Ectodermal cell (in vitro differentiated cells): Measurements from ENCODE around the gene CTDSP2.
"Not testable (repeated sequence)": the region's sequence is repeated elsewhere in the genome, so short reads cannot be mapped to it uniquely, and the experiment has no call there.

ENCODE experiments used
- H3K27ac ChIP-seq: 2 replicates; pipeline ENCODE4 v1.7.0; 2013; ENCODE audit warnings: mild to moderate bottlenecking, low read depth, low read length; ENCODE audit not compliant: insufficient read depth, poor library complexity, severe bottlenecking
- H3K27me3 ChIP-seq: 2 replicates; pipeline ENCODE4 v1.7.0; 2013; ENCODE audit warnings: mild to moderate bottlenecking, low read length; ENCODE audit not compliant: insufficient read depth, control insufficient read depth, poor library complexity, severe bottlenecking
- H3K36me3 ChIP-seq: one replicate; pipeline ENCODE4 v1.7.0; 2013; ENCODE audit warnings: low read length; ENCODE audit not compliant: control insufficient read depth, insufficient read depth
- H3K4me1 ChIP-seq: one replicate; pipeline ENCODE4 v1.7.0; 2013; ENCODE audit warnings: low read length; ENCODE audit not compliant: control insufficient read depth, insufficient read depth
- H3K4me3 ChIP-seq: 2 replicates; pipeline ENCODE4 v1.7.0; 2013; ENCODE audit warnings: low read depth, low read length, control low read depth; ENCODE audit not compliant: insufficient read depth
- H3K9me3 ChIP-seq: 2 replicates; pipeline ENCODE4 v1.7.0; 2013; ENCODE audit warnings: mild to moderate bottlenecking, low read length, moderate library complexity; ENCODE audit not compliant: control insufficient read depth
- WGBS, 2 experiments: methylation state at CpG; one replicate each; pipeline ENCODE4 v1.1.7; 2013; ENCODE audit warnings: missing lambda C conversion rate in 2 of 2; 5-methylcytosine and 5-hydroxymethylcytosine counted together

CTDSP2 gene

DNA sequence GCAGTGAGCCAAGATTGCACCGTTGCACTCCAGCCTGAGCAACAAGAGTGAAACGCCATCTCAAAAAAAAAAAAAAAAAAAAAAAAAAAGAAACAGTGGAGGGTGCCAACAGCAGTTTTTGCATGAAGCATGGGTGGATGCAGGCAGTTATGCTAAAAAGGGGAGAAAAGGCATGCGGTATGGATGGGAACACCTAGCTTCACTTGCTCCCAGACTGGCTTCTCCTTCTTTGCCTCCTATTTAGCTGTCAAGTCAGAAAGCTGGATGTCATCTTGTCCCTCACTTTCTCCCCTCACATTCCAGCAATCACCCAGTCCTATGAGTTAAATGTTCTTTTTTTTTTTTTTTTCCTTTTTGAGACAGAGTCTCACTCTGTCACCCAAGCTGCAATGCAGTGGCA is 71.5 kb downstream of the CTDSP2 start:
- Histone ChIP-seq H3K36me3 (no peaks in the 10 kb centered on the region), H3K27ac (no peak overlapping the region), H3K27me3 (peaks cover 10% of the 10 kb centered on the region), H3K4me3 (no peak overlapping the region), H3K4me1 (peaks cover 2% of the 10 kb centered on the region), H3K9me3 (no peaks in the 10 kb centered on the region)
- WGBS, 2 experiments: 84 to 92% methylated on average over 3 of the region's 3 CpGs

DNA sequence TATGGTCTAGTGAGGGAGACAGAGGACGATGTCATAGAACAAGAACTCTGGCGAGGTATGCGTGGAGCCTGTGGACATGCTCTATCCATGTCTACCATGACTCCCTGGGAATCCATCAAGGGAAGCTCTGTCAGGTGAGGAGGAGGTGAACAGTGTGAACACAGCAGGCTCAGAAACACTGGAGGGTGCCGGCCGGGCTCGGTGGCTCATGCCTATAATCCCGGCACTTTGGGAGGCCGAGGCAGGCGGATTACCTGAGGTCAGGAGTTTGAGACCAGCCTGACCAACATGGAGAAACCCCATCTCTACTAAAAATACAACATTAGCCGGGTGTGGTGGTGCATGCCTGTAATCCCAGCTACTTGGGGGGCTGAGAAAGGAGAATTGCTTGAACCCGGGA is 71.9 kb downstream of the CTDSP2 start:
- H3K9me3 ChIP-seq, H3K27ac ChIP-seq, H3K36me3 ChIP-seq, H3K4me3 ChIP-seq, H3K4me1 ChIP-seq: not testable (repeated sequence)
- peaks cover 10% of the 10 kb centered on the region for H3K27me3 ChIP-seq
- WGBS, 2 experiments: 93 to 94% methylated on average over 11 of the region's 11 CpGs

DNA sequence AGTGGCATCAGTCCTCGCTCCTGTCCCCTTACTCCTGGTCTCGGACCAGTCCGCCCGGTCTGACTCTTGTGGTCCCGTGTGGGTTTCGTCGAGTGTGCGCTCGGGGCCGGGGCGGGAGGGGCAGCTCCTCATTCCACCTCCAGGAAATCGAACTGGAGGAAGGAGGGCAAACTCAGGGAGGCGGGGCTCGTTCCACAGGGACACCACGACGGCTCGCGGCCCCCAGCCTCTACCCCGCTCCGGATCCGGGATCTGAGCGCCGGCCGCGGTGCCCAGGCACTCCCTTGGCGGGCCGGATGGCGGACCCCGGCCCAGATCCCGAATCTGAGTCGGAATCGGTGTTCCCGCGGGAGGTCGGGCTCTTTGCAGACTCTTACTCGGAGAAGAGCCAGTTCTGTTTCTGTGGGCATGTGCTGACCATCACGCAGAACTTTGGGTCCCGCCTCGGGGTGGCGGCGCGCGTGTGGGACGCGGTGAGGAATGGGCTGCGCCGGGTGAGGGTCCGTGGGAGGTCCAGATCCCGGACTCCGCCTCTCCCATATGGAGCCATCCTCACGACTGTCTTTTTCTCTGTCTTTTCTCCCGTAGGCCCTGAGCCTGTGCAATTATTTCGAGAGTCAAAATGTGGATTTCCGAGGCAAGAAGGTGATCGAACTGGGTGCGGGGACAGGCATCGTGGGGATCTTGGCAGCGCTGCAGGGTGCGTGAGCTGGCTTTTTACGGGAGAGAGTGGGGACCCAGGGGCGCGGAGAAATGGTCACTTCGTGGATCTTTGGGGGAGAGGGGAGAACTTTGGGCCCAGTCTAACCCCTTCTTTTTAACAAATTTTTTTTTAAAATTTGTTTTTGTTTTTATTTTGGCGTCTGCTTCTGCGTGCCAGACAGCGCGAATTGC is 73.9 kb downstream of the CTDSP2 start, which contains the start of gene EEF1AKMT3:
Gene EEF1AKMT3 (plus strand): TSS at position 186 of the 894 bp plus-strand sequence. CDS start 111 bp downstream, at position 297.
- Histone ChIP-seq H3K36me3 (no peaks in the 10 kb centered on the region), H3K27ac (peak within 1 kb of the TSS; percentile 92), H3K4me3 (peak within 1 kb of the TSS; percentile 59), H3K27me3 (peaks cover 12% of the 10 kb centered on the region), H3K4me1 (peaks cover 2% of the 10 kb centered on the region), H3K9me3 (no peaks in the 10 kb centered on the region)
- WGBS, 2 experiments: 7% methylated on average over 67 of the region's 67 CpGs

DNA sequence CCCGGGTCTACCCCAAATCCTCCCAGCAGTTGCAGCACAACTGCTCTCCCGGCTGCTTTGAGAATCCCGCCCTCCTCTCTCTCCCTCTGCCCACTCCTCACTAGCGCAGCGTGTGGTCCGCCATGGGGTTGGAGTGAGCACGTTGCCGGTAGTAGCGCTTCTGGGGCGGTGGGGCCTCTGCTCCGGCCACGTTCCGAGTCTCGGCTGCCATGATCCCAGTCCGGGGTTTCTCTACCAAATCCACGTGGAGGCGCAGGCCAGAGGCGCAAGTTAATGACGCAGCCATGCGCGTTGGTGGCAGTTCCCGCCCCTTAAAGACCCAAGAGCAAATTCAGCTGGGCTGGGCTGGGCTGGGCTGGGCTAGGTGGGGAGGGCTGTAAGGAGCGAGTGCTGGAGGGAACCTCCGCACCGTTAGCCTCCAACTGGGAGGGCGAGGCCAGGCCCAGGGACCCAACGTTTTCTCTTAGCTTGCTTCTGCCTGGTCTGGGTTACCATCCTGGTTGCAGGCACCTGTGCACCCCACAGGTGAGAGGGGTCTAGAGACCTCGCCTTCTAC is 74.6 kb downstream of the CTDSP2 start, which contains the start of gene METTL1:
Gene METTL1 (minus strand): TSS at position 233 of the 556 bp plus-strand sequence. CDS start 22 bp downstream, at position 211.
- peak within 1 kb of the TSS; percentile 59 for H3K4me3 ChIP-seq
- WGBS, 2 experiments: 0% methylated on average over 28 of the region's 28 CpGs
- H3K9me3 ChIP-seq: no peaks in the 10 kb centered on the region
- H3K36me3 ChIP-seq: no peaks in the 10 kb centered on the region
- peaks cover 20% of the 10 kb centered on the region for H3K27me3 ChIP-seq
- H3K4me1 ChIP-seq: peaks cover 7% of the 10 kb centered on the region
- H3K27ac ChIP-seq: peak within 1 kb of the TSS; percentile 92

DNA sequence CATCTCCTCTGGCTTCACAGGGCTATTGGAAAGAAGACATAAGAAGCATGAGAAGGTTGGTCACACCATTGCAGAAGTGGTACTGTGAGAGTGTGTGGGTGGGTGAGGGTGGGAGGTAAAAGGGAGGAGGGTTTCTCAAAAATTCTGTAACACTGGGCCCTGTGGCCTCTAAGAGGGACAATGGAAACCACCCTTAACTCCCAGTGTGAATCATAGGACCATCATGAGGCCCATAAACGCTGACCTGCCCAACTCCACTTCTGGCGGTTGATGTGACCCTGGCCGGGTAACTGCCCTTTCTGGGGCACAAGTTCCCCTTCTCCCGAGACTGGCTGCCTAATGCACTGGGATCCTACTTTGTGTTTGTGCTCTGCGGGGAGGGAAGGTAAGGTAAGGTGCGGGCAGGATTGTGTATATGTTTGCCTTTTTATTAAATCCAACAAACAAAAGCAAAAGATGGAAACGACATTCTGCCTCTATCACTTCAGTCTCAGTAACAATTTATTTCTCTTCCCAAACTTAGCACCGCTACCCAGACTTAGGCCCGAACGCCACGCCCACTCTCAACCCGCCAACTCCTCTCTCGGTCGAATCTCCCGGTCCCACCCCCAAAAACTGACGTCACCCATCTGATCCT is 75.2 kb downstream of the CTDSP2 start:
- peak overlapping the region; percentile 59 for H3K4me3 ChIP-seq
- no peaks in the 10 kb centered on the region for H3K9me3 ChIP-seq
- H3K27me3 ChIP-seq: peaks cover 26% of the 10 kb centered on the region
- WGBS, 2 experiments: 2 to 3% methylated on average over 14 of the region's 16 CpGs
- H3K36me3 ChIP-seq: no peaks in the 10 kb centered on the region
- H3K27ac ChIP-seq: peak overlapping the region; percentile 92
- peaks cover 13% of the 10 kb centered on the region for H3K4me1 ChIP-seq

DNA sequence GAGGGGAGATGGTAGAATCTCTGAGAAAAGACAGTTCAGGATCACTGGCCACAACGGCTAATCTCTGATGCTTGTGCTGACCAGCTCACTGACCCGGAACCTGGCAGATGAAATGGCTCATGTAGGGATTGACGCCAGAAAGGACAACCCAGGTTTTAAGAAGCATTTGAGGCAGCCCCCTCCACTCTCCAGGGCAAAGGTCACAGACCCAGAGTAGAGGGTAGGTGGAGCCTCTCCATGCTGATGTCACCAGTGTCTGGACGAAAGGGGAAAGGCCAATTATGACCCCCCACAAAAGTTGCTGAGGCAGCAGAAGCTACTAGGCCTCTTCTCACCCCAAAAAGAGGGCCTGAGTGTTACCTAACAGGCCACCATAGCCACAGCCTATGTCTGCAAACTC is 75.8 kb downstream of the CTDSP2 start:
- H3K27me3 ChIP-seq: peaks cover 32% of the 10 kb centered on the region
- no peak overlapping the region for H3K4me3 ChIP-seq
- no peaks in the 10 kb centered on the region for H3K9me3 ChIP-seq
- H3K4me1 ChIP-seq: peaks cover 19% of the 10 kb centered on the region
- WGBS, 2 experiments: 89 to 92% methylated on average over 4 of the region's 4 CpGs
- H3K36me3 ChIP-seq: no peaks in the 10 kb centered on the region
- H3K27ac ChIP-seq: no peak overlapping the region
